ENCODE measurements around the gene LUC7L2. TPM values are rescaled to one million over a fixed set of nuclear protein-coding genes. Genes with fewer than 3 reads are reported as not detected.

Gene LUC7L2
- total and polyA plus RNA-seq, 10 of the 15 experiments (the other 5 are each of a cell fraction or from before 2014, with no cell fraction given): 31.7 to 98.7 (median 68.6) TPM

GRCh38 chr7:139341058-139341775 is 18.5 kb upstream of the LUC7L2 start, which contains the start of gene FMC1 (continued):
- TF ChIP-seq SMC3 (IDR thresholded peaks at IDR 0.05; ENCODE audit: borderline replicate concordance, low read length): no peak
- TF ChIP-seq STAT1 (conservative IDR thresholded peaks at IDR 0.05): peak; percentile 70; the same call in 1 of the 2 replicates
- TF ChIP-seq CREB1 (IDR thresholded peaks at IDR 0.05; ENCODE audit: low read depth): peak; percentile 95
- peak; percentile 63 for TF ChIP-seq CHD2 (IDR thresholded peaks at IDR 0.05; ENCODE audit: borderline replicate concordance, low read depth, low read length)
- TF ChIP-seq MEF2A (IDR thresholded peaks at IDR 0.05; ENCODE audit: insufficient read depth, low read depth, low read length): no peak
- peak; percentile 97 for TF ChIP-seq JUND (IDR thresholded peaks at IDR 0.05; ENCODE audit: low read depth, low read length)
- TF ChIP-seq JUNB (IDR thresholded peaks at IDR 0.05): no peak
- peak; percentile 72 for TF ChIP-seq POLR2AphosphoS5 (IDR thresholded peaks at IDR 0.05; ENCODE audit: low read length)
- TF ChIP-seq BRCA1 (IDR thresholded peaks at IDR 0.05; ENCODE audit: low read depth, low read length): no peak
- TF ChIP-seq SMAD5 (IDR thresholded peaks at IDR 0.05; ENCODE audit: low read depth): peak; percentile 52; the same call in 1 of the 2 replicates
- peak; percentile 48; the same call in 1 of the 2 replicates for TF ChIP-seq TARDBP (IDR thresholded peaks at IDR 0.05; ENCODE audit: borderline replicate concordance)
- peak; percentile 98 for TF ChIP-seq BACH1 (IDR thresholded peaks at IDR 0.05; ENCODE audit: borderline replicate concordance)
- no peak for TF ChIP-seq ZBTB40 (IDR thresholded peaks at IDR 0.05; ENCODE audit: borderline replicate concordance)
- peak; percentile 65 for TF ChIP-seq CBFB (IDR thresholded peaks at IDR 0.05; ENCODE audit: low read depth)
- TF ChIP-seq E4F1 (IDR thresholded peaks at IDR 0.05; ENCODE audit: borderline replicate concordance, partially characterized antibody): peak; percentile 52
- TF ChIP-seq ZNF622 (IDR thresholded peaks at IDR 0.05): no peak
- peak; percentile 47 for TF ChIP-seq SIX5 (IDR thresholded peaks at IDR 0.05; ENCODE audit: low read depth, low read length, severe bottlenecking)
- no peak for TF ChIP-seq NRF1 (conservative IDR thresholded peaks at IDR 0.05; ENCODE audit: low read depth, low read length)
- no peak for TF ChIP-seq SUZ12 (IDR thresholded peaks at IDR 0.05; ENCODE audit: unreplicated experiment)
- peak in 1 of 2 experiments; percentile 48; a peak in 3 of 4 replicates for TF ChIP-seq IKZF2 (IDR thresholded peaks at IDR 0.05)
- TF ChIP-seq E2F8 (IDR thresholded peaks at IDR 0.05; ENCODE audit: low read depth, partially characterized antibody): no peak
